MM.1S (cell line): Measurements from ENCODE around the gene EPHB1.

Experiments
- DNase-seq: peaks from one replicate; pipeline ENCODE4 v3.0.0-alpha.2; 2015
- H2AFZ ChIP-seq: fragments of 300-600 bp; sonication (generic); 2 replicates; pipeline ENCODE4 v1.6.0; 2016; ENCODE audit warnings: antibody characterized with exemption, low read length
- H3F3A ChIP-seq: fragments of 300-600 bp; sonication (generic); 2 replicates; pipeline ENCODE4 v1.6.1; 2016; ENCODE audit warnings: mild to moderate bottlenecking, antibody characterized with exemption, low read length, moderate library complexity, mixed read lengths; ENCODE audit not compliant: insufficient read depth
- H3K27ac ChIP-seq: fragments of 300-600 bp; sonication (generic); 2 replicates; pipeline ENCODE4 v1.5.1; 2016; ENCODE audit warnings: mild to moderate bottlenecking, low read length
- H3K27me3 ChIP-seq: fragments of 300-600 bp; sonication (generic); replicated peaks from 2 replicates; pipeline ENCODE4 v1.6.0; 2016; ENCODE audit warnings: low read length; ENCODE audit not compliant: insufficient read depth
- H3K36me3 ChIP-seq: fragments of 300-600 bp; sonication (generic); replicated peaks from 2 replicates; pipeline ENCODE4 v1.6.1; 2016; ENCODE audit warnings: mild to moderate bottlenecking, low read length, mixed read lengths; ENCODE audit not compliant: insufficient read depth
- H3K4me1 ChIP-seq: fragments of 300-600 bp; sonication (generic); 2 replicates; pipeline ENCODE4 v1.6.1; 2016; ENCODE audit warnings: low read length, mixed read lengths
- H3K4me2 ChIP-seq: fragments of 300-600 bp; sonication (generic); 2 replicates; pipeline ENCODE4 v1.6.0; 2016; ENCODE audit warnings: low read depth, low read length
- H3K4me3 ChIP-seq: fragments of 300-600 bp; sonication (generic); 2 replicates; pipeline ENCODE4 v1.5.1; 2016; ENCODE audit warnings: low read length, mixed read lengths
- H3K79me2 ChIP-seq: fragments of 300-600 bp; sonication (generic); 2 replicates; pipeline ENCODE4 v1.6.1; 2016; ENCODE audit warnings: mixed run types, low read length, mixed read lengths
- H3K9ac ChIP-seq: fragments of 300-600 bp; sonication (generic); 2 replicates; pipeline ENCODE4 v1.6.1; 2016; ENCODE audit warnings: low read length, mixed read lengths
- H3K9me2 ChIP-seq: fragments of 300-600 bp; sonication (generic); replicated peaks from 2 replicates; pipeline ENCODE4 v1.6.1; 2016; ENCODE audit warnings: mild to moderate bottlenecking, low read length, mixed read lengths; ENCODE audit not compliant: insufficient read depth
- H3K9me3 ChIP-seq: fragments of 300-600 bp; sonication (generic); replicated peaks from 2 replicates; pipeline ENCODE4 v1.6.1; 2016; ENCODE audit warnings: mild to moderate bottlenecking, low read length, mixed read lengths; ENCODE audit not compliant: insufficient read depth
- H4K20me1 ChIP-seq: fragments of 300-600 bp; sonication (generic); 2 replicates; pipeline ENCODE4 v1.6.1; 2016; ENCODE audit warnings: mild to moderate bottlenecking, low read length, moderate library complexity, mixed read lengths; ENCODE audit not compliant: insufficient read depth
- CTCF ChIP-seq: fragments of 300-600 bp; sonication (generic); IDR thresholded peaks from 2 replicates; pipeline ENCODE4 v1.5.1; 2016; ENCODE audit warnings: antibody characterized with exemption, low read length, mixed read lengths
- EZH2 ChIP-seq: fragments of 300-600 bp; sonication (generic); optimal IDR thresholded peaks from 2 replicates; pipeline ENCODE3; 2017; ENCODE audit warnings: low read depth, mild to moderate bottlenecking, antibody characterized with exemption, low read length, mixed read lengths
- EZH2phosphoT487 ChIP-seq: fragments of 300-600 bp; sonication (generic); IDR thresholded peaks from 2 replicates; pipeline ENCODE4 v1.6.1; 2018; ENCODE audit warnings: antibody characterized with exemption, low read length

The EPHB1 gene

GRCh38 chr3:134790065-134790464 is 5.0 kb upstream of the EPHB1 start:
- Histone ChIP-seq H3K27me3 (no peaks in the 10 kb centered on the region), H4K20me1 (no peaks in the 10 kb centered on the region), H3K4me3 (no peak overlapping the region), H3K4me1 (no peaks in the 10 kb centered on the region), H3K4me2 (no peak overlapping the region), H3K9me3 (no peaks in the 10 kb centered on the region), H3K36me3 (no peaks in the 10 kb centered on the region), H2AFZ (no peak overlapping the region), H3K9me2 (no peaks in the 10 kb centered on the region), H3F3A (no peaks in the 10 kb centered on the region), H3K9ac (no peak overlapping the region), H3K27ac (no peak overlapping the region), H3K79me2 (no peaks in the 10 kb centered on the region)
- TF ChIP-seq CTCF: no peak
- TF ChIP-seq EZH2: no peak
- TF ChIP-seq EZH2phosphoT487: no peak
- no peak for DNase-seq

GRCh38 chr3:134791992-134792391 is 3.1 kb upstream of the EPHB1 start:
- TF ChIP-seq CTCF (no peak), EZH2 (no peak), EZH2phosphoT487 (no peak)
- Histone ChIP-seq H3K4me3 (no peak overlapping the region), H3K79me2 (no peaks in the 10 kb centered on the region), H3K27ac (no peak overlapping the region), H4K20me1 (no peaks in the 10 kb centered on the region), H3F3A (no peaks in the 10 kb centered on the region), H2AFZ (no peak overlapping the region), H3K9ac (no peak overlapping the region), H3K4me1 (no peaks in the 10 kb centered on the region), H3K36me3 (no peaks in the 10 kb centered on the region), H3K9me3 (no peaks in the 10 kb centered on the region), H3K9me2 (no peaks in the 10 kb centered on the region), H3K4me2 (no peak overlapping the region), H3K27me3 (peaks cover 18% of the 10 kb centered on the region)
- DNase-seq: no peak

- H3F3A ChIP-seq: no peaks in the 10 kb centered on the region
- H3K9me2 ChIP-seq: no peaks in the 10 kb centered on the region
- H3K4me1 ChIP-seq: no peaks in the 10 kb centered on the region
- H3K36me3 ChIP-seq: no peaks in the 10 kb centered on the region
- no peak overlapping the region for H2AFZ ChIP-seq
- no peak overlapping the region for H3K4me2 ChIP-seq
- H4K20me1 ChIP-seq: no peaks in the 10 kb centered on the region
- H3K4me3 ChIP-seq: no peak overlapping the region
- H3K27me3 ChIP-seq: peaks cover 18% of the 10 kb centered on the region
- DNase-seq: no peak
- no peaks in the 10 kb centered on the region for H3K79me2 ChIP-seq
- H3K9me3 ChIP-seq: no peaks in the 10 kb centered on the region
- H3K27ac ChIP-seq: no peak overlapping the region
- TF ChIP-seq EZH2: no peak
- no peak for TF ChIP-seq CTCF
- TF ChIP-seq EZH2phosphoT487: no peak
- no peak overlapping the region for H3K9ac ChIP-seq
These were observed 2.4 kb upstream of the EPHB1 start for GRCh38 chr3:134792700-134793099.
